HepG2 (cell line): ENCODE measurements around the gene FOXN3. TPM values are rescaled to one million over a fixed set of nuclear protein-coding genes. Genes with fewer than 3 reads are reported as not detected.

ENCODE experiments used
- ARNTL ChIP-seq: sonication (generic); formaldehyde crosslinking; IDR thresholded peaks from 2 replicates; pipeline ENCODE4 v1.4.0; 2020; ENCODE audit warnings: mild to moderate bottlenecking, missing genetic modification reagents
- DMAP1 ChIP-seq: IDR thresholded peaks from 2 replicates; pipeline ENCODE4 v1.6.1; 2016
- FOSL1 ChIP-seq: sonication (generic); formaldehyde crosslinking; IDR thresholded peaks from 2 replicates; pipeline ENCODE4 v1.9.0; 2021; ENCODE audit warnings: missing genetic modification reagents, borderline replicate concordance
- HNRNPH1 ChIP-seq: fragments of 200-400 bp; formaldehyde crosslinking; optimal IDR thresholded peaks from 2 replicates; pipeline ENCODE3; 2017; ENCODE audit warnings: mild to moderate bottlenecking, low read depth, low read length
- MEIS1 ChIP-seq: sonication (generic); formaldehyde crosslinking; IDR thresholded peaks from 2 replicates; pipeline ENCODE4 v1.9.0; 2021; ENCODE audit warnings: mild to moderate bottlenecking, missing genetic modification reagents, moderate library complexity, borderline replicate concordance
- NCOA1 ChIP-seq: sonication (generic); formaldehyde crosslinking; IDR thresholded peaks from 2 replicates; pipeline ENCODE4 v1.9.0; 2021; ENCODE audit warnings: missing genetic modification reagents
- NFE2 ChIP-seq: sonication (generic); formaldehyde crosslinking; IDR thresholded peaks from 2 replicates; pipeline ENCODE4 v1.4.0; 2020; ENCODE audit warnings: missing genetic modification reagents
- ONECUT2 ChIP-seq: sonication (generic); formaldehyde crosslinking; IDR thresholded peaks from 2 replicates; pipeline ENCODE4 v1.4.0; 2020; ENCODE audit warnings: missing genetic modification reagents
- RARA ChIP-seq: IDR thresholded peaks from 2 replicates; pipeline ENCODE4 v1.6.1; 2016; ENCODE audit warnings: missing genetic modification reagents, missing compliant biosample characterization
- RBM22 ChIP-seq: fragments of 200-400 bp; formaldehyde crosslinking; optimal IDR thresholded peaks from 2 replicates; pipeline ENCODE3; 2017; ENCODE audit warnings: mild to moderate bottlenecking, low read length, moderate library complexity
- RXRA ChIP-seq: sonication (generic); formaldehyde crosslinking; IDR thresholded peaks from 2 replicates; pipeline ENCODE4 v1.5.1; 2020; ENCODE audit warnings: missing genetic modification reagents
- RXRB ChIP-seq: IDR thresholded peaks from 2 replicates; pipeline ENCODE4 v1.6.1; 2016; ENCODE audit warnings: borderline replicate concordance, missing genetic modification reagents, missing compliant biosample characterization
- SAP130 ChIP-seq: IDR thresholded peaks from 2 replicates; pipeline ENCODE4 v1.6.1; 2016; ENCODE audit warnings: low read depth
- THYN1 ChIP-seq: sonication (generic); formaldehyde crosslinking; IDR thresholded peaks from 2 replicates; pipeline ENCODE4 v1.8.1; 2023; ENCODE audit warnings: low read depth, mild to moderate bottlenecking, moderate library complexity, missing genetic modification reagents, borderline replicate concordance
- ZNF598 ChIP-seq: sonication (generic); formaldehyde crosslinking; IDR thresholded peaks from 2 replicates; pipeline ENCODE4 v1.5.1; 2020; ENCODE audit warnings: mild to moderate bottlenecking, missing genetic modification reagents, borderline replicate concordance
- ZNF614 ChIP-seq: IDR thresholded peaks from 2 replicates; pipeline ENCODE4 v1.6.1; 2018; ENCODE audit warnings: missing biosample characterization, missing genetic modification reagents, inconsistent platforms, borderline replicate concordance
- ZNF737 ChIP-seq: sonication (generic); formaldehyde crosslinking; IDR thresholded peaks from 2 replicates; pipeline ENCODE4 v1.5.0; 2020; ENCODE audit warnings: missing genetic modification reagents, mild to moderate bottlenecking, borderline replicate concordance
- ZNF747 ChIP-seq: sonication (generic); formaldehyde crosslinking; IDR thresholded peaks from 2 replicates; pipeline ENCODE4 v1.8.1; 2023; ENCODE audit warnings: missing genetic modification reagents, mild to moderate bottlenecking, borderline replicate concordance
- polyA plus RNA-seq, 8 experiments: library from polyadenylated mRNA; depleted of rRNA in 3 of 8; stranded (reverse) in 7 of 8; unstranded in 1 of 8; fragments of >200 nt; fragmentation: Illumina TruSeq in 4 of 8; extraction: Trizol in 4 of 8; gene quantifications; 2 replicates each; pipeline versions ENCODE4 v1.2.1 to v1.2.3, GENCODE V29; 2011 to 2016; ENCODE audit warnings: low read depth in 4 of 8, missing spikeins in 1 of 8, mixed read lengths in 1 of 8; ENCODE audit not compliant: insufficient read depth in 1 of 8
- total RNA-seq, 5 experiments: library from RNA; depleted of rRNA; stranded (reverse); fragments of >200 nt; fragmentation: Illumina TruSeq; extraction: Trizol; gene quantifications; 2 replicates each; pipeline ENCODE4 v1.2.3, GENCODE V29; 2016; ENCODE audit warnings: low read depth in 1 of 5
- TF ChIP-seq, protein P1 (sequence below): sonication (generic); formaldehyde crosslinking; IDR thresholded peaks from 2 replicates; pipeline ENCODE4 v1.4.0; 2020; ENCODE audit warnings: mild to moderate bottlenecking, missing genetic modification reagents
- TF ChIP-seq, protein P2 (sequence below): IDR thresholded peaks from 2 replicates; pipeline ENCODE4 v1.6.1; 2018; ENCODE audit warnings: missing genetic modification reagents
- TF ChIP-seq, protein P3 (sequence below): sonication (generic); formaldehyde crosslinking; conservative IDR thresholded peaks from 2 replicates; pipeline ENCODE4 v1.8.1; 2023; ENCODE audit warnings: missing genetic modification reagents
- TF ChIP-seq, protein P4 (sequence below): sonication (generic); formaldehyde crosslinking; IDR thresholded peaks from 2 replicates; pipeline ENCODE4 v1.8.0; 2022; ENCODE audit warnings: missing genetic modification reagents, mild to moderate bottlenecking, moderate library complexity, borderline replicate concordance

The FOXN3 gene
- total and polyA plus RNA-seq, 2 of the 13 experiments (the other 11 are each of a cell fraction or from before 2014, with no cell fraction given), result 32.4 to 70.2 TPM

DNA sequence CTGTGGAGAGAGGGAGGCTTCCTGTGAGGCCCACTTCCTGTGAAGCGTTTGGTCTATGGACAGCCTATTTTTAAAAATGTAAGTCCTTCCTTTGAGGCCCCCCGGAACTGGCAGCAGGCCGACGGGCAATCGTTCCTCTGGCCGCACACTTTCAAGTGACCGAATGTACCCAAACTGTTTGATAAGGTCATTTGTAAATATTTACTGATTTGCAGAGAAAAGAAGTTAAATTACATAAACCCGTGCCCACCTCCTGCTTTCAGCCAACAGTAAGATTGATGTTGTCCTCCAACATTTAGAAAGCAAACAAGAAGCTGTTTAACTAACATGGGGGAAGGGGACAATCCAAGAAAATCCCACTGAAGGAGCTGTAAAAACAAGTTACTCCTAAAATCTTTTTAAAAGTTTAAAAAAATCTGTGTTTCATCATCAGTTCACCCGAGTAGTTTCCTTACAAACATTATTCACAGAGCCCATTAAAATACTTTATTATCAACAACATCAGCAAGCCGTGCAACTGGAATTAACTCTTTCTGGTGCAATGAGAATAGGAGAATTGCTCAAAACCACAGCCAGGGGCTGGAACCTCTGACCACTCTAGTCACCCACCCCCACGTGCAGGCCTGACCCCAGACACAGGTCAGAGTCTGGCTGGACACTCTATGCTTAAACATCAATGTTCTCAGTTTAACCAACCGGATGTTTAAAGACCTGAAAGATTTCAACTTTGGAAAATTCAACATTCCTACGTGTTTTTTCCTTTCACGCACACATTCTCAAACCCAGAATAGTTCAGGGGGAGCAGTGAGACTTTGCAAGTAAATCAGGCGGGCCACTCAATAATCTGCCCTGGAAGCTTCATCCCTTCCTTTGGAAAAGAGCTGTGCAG, 65.3 kb downstream of the FOXN3 start (continued):
- TF ChIP-seq ONECUT2 (peak; percentile 31; the same call in 1 of the 2 replicates), ZNF614 (CRISPR knock-in tag) (peak; percentile 22; the same call in 1 of the 2 replicates), ARNTL (CRISPR knock-in tag) (peak; percentile 92), NFE2 (CRISPR knock-in tag) (no peak), RARA (CRISPR knock-in tag) (peak; percentile 96), DMAP1 (peak; percentile 74; the same call in 1 of the 2 replicates), MEIS1 (CRISPR knock-in tag) (peak; percentile 60; the same call in 1 of the 2 replicates), THYN1 (CRISPR knock-in tag) (no peak), ZNF747 (CRISPR knock-in tag) (0 out of 2 replicates have a peak, but pooled peaks have one; percentile 46), HNRNPH1 (no peak), FOSL1 (CRISPR knock-in tag) (no peak), NCOA1 (peak; percentile 71), ZNF737 (CRISPR knock-in tag) (no peak), ZNF598 (CRISPR knock-in tag) (no peak), RBM22 (no peak), RXRA (peak; percentile 84), RXRB (CRISPR knock-in tag) (peak; percentile 86), SAP130 (CRISPR knock-in tag) (peak; percentile 79)
- TF ChIP-seq, protein P1, sequence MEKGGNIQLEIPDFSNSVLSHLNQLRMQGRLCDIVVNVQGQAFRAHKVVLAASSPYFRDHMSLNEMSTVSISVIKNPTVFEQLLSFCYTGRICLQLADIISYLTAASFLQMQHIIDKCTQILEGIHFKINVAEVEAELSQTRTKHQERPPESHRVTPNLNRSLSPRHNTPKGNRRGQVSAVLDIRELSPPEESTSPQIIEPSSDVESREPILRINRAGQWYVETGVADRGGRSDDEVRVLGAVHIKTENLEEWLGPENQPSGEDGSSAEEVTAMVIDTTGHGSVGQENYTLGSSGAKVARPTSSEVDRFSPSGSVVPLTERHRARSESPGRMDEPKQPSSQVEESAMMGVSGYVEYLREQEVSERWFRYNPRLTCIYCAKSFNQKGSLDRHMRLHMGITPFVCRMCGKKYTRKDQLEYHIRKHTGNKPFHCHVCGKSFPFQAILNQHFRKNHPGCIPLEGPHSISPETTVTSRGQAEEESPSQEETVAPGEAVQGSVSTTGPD (CRISPR knock-in tag), result peak; percentile 57; the same call in 1 of the 2 replicates
- TF ChIP-seq, protein P2, sequence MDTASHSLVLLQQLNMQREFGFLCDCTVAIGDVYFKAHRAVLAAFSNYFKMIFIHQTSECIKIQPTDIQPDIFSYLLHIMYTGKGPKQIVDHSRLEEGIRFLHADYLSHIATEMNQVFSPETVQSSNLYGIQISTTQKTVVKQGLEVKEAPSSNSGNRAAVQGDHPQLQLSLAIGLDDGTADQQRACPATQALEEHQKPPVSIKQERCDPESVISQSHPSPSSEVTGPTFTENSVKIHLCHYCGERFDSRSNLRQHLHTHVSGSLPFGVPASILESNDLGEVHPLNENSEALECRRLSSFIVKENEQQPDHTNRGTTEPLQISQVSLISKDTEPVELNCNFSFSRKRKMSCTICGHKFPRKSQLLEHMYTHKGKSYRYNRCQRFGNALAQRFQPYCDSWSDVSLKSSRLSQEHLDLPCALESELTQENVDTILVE, result peak; percentile 71
- TF ChIP-seq, protein P3, sequence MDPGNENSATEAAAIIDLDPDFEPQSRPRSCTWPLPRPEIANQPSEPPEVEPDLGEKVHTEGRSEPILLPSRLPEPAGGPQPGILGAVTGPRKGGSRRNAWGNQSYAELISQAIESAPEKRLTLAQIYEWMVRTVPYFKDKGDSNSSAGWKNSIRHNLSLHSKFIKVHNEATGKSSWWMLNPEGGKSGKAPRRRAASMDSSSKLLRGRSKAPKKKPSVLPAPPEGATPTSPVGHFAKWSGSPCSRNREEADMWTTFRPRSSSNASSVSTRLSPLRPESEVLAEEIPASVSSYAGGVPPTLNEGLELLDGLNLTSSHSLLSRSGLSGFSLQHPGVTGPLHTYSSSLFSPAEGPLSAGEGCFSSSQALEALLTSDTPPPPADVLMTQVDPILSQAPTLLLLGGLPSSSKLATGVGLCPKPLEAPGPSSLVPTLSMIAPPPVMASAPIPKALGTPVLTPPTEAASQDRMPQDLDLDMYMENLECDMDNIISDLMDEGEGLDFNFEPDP (CRISPR knock-in tag), result no peak
- TF ChIP-seq, protein P4, sequence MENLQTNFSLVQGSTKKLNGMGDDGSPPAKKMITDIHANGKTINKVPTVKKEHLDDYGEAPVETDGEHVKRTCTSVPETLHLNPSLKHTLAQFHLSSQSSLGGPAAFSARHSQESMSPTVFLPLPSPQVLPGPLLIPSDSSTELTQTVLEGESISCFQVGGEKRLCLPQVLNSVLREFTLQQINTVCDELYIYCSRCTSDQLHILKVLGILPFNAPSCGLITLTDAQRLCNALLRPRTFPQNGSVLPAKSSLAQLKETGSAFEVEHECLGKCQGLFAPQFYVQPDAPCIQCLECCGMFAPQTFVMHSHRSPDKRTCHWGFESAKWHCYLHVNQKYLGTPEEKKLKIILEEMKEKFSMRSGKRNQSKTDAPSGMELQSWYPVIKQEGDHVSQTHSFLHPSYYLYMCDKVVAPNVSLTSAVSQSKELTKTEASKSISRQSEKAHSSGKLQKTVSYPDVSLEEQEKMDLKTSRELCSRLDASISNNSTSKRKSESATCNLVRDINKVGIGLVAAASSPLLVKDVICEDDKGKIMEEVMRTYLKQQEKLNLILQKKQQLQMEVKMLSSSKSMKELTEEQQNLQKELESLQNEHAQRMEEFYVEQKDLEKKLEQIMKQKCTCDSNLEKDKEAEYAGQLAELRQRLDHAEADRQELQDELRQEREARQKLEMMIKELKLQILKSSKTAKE (CRISPR knock-in tag), result peak; percentile 85
